Measurements from ENCODE around the gene TDRD1.

DNA sequence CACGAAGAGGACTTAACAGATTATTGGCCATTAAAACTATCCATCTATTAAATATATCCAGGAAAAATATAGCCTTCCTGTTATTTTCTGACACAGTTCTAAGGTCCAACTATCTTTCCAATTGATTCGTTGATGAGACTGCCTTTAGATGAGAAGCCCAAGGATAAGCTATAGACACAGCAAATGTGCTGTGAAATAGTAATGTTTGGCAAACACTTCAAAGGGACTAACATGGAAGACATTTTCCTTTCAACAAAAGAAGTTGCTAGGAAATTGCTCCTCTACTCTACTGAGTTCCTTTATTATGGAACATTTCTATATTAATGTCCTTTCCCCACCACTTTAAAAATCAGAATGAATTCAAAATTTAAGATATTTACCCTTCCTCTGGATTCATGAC is 43.7 kb upstream of the TDRD1 start:
- no peak for TF ChIP-seq YY1 (IDR thresholded peaks at IDR 0.05; ENCODE audit: insufficient read depth, insufficient read length)
- TF ChIP-seq ZNF274 (IDR thresholded peaks at IDR 0.05; ENCODE audit: low read depth, low read length) = no peak

Measured in NT2/D1 (cell line).